Measurements from ENCODE around the gene FBN1.

DNA sequence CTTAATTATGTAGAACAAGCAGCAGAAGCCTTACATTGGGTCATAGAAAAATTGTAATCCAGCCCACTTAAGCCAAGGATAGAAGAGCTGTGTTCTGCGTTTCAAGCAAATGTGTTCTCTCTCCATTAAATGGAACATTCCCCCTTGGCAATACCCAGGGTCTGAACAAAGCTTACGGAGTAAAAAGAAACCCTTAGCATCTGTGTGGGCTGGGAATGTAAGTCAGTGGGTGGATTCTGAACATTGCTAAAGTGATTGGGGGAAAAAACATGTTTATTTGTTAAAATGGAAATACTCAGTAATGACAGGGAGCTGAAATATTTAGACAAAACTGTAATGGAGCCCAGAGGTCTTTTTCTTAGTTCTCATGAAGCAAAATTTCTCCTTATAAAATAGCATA is 166.9 kb downstream of the FBN1 start:
- TF ChIP-seq, protein P1, sequence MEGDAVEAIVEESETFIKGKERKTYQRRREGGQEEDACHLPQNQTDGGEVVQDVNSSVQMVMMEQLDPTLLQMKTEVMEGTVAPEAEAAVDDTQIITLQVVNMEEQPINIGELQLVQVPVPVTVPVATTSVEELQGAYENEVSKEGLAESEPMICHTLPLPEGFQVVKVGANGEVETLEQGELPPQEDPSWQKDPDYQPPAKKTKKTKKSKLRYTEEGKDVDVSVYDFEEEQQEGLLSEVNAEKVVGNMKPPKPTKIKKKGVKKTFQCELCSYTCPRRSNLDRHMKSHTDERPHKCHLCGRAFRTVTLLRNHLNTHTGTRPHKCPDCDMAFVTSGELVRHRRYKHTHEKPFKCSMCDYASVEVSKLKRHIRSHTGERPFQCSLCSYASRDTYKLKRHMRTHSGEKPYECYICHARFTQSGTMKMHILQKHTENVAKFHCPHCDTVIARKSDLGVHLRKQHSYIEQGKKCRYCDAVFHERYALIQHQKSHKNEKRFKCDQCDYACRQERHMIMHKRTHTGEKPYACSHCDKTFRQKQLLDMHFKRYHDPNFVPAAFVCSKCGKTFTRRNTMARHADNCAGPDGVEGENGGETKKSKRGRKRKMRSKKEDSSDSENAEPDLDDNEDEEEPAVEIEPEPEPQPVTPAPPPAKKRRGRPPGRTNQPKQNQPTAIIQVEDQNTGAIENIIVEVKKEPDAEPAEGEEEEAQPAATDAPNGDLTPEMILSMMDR (IDR thresholded peaks at IDR 0.05) = no peak
- TF ChIP-seq EZH2phosphoT487 (IDR thresholded peaks at IDR 0.05) = no peak
- TF ChIP-seq EZH2 (IDR thresholded peaks at IDR 0.05) = no peak

Measured in neural progenitor cell (in vitro differentiated cells).